ENCODE measurements around the gene ALDH1L2. TPM values are rescaled to one million over a fixed set of nuclear protein-coding genes. Genes with fewer than 3 reads are reported as not detected.

ALDH1L2 gene
- total RNA-seq, 4 donors from 2014 or later, result 4.0 to 8.1 (median 7.1) TPM

DNA sequence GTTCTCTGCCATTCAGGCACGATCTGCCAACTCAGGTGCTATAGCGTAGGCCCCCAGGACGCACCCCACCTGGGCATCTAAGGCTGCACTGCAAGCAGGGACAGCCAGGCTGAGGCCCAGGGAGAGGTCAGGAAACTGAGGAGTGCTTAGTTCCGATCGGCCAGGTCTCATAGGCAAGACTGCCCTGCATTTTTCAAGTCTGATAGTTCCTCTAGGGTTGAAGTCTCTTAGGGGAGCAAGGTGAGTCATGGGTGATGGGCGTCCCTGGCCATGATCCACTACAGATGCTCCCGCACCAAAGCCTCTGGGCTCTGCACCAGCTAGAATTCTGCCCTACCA is 84.9 kb downstream of the ALDH1L2 start:
- Histone ChIP-seq H3K36me3 (peaks cover 3 to 94% of the 10 kb centered on the region in 2 donors), H3K9me3 (no peaks in the 10 kb centered on the region), H3K27me3 (no peaks in the 10 kb centered on the region), H3K4me3 (no peak overlapping the region), H3K27ac (no peak overlapping the region), H3K4me1 (no peaks in the 10 kb centered on the region)
- ATAC-seq, result no peak
- TF ChIP-seq EP300 (IDR thresholded peaks at IDR 0.05) (no peak), POLR2A (IDR thresholded peaks at IDR 0.05) (no peak), POLR2AphosphoS5 (IDR thresholded peaks at IDR 0.05) (no peak)
- TF ChIP-seq, protein P1, sequence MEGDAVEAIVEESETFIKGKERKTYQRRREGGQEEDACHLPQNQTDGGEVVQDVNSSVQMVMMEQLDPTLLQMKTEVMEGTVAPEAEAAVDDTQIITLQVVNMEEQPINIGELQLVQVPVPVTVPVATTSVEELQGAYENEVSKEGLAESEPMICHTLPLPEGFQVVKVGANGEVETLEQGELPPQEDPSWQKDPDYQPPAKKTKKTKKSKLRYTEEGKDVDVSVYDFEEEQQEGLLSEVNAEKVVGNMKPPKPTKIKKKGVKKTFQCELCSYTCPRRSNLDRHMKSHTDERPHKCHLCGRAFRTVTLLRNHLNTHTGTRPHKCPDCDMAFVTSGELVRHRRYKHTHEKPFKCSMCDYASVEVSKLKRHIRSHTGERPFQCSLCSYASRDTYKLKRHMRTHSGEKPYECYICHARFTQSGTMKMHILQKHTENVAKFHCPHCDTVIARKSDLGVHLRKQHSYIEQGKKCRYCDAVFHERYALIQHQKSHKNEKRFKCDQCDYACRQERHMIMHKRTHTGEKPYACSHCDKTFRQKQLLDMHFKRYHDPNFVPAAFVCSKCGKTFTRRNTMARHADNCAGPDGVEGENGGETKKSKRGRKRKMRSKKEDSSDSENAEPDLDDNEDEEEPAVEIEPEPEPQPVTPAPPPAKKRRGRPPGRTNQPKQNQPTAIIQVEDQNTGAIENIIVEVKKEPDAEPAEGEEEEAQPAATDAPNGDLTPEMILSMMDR (IDR thresholded peaks at IDR 0.05), result no peak
- WGBS, 2 donors (ENCODE audit: low coverage in 1 of 2), result 100% methylated on average over 1 of the region's 7 CpGs

DNA sequence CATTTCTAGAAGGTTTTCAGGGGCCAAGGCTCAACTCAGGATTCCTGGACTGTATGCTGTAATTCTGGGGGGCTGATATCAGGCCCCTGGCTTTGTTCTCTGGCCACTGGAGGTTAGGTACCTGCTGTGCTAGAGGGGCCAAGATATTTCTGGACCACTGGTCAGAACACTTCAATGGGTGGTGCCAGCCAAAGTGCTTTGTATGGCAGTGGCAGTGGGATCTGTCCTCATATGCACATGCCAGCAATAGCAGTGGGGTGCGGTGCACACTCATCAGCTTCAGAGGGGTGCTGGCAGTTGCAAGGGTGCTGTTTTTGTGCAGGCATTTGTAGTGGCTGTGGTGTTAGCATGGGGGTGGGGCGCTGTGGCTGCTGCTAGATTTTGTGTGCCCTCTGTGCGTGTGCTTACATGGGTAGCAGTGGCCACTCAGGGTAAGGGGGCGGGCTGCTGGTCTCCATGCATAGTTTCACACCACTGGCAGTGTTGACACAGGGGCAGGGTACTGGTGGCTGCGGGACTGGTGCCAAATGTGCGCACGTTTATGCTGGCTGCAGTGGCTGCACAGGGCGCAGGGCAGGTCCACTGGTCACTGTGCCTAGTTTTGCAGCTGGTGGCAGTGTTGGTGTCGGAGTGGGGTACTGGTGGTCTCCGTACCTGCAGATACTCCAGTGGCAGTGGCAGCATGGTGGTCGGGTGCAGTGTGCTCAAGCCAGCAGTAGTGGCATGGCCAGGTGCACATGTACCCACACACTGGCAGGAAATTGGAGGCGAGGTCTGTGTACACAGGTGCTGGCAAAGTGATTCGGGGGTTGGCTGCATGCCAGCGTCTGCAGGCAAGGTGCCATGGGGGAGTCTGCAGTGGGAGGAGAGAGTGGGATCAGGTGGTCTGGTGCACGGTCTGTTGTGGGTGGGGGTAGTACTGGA is 85.6 kb downstream of the ALDH1L2 start:
- TF ChIP-seq EP300 (IDR thresholded peaks at IDR 0.05), result no peak
- no peak for TF ChIP-seq POLR2A (IDR thresholded peaks at IDR 0.05)
- TF ChIP-seq, protein P1 (IDR thresholded peaks at IDR 0.05), result no peak
- TF ChIP-seq POLR2AphosphoS5 (IDR thresholded peaks at IDR 0.05), result no peak
- H3K4me1 ChIP-seq, result no peaks in the 10 kb centered on the region
- no peak overlapping the region for H3K27ac ChIP-seq
- peaks cover 3 to 94% of the 10 kb centered on the region in 2 donors for H3K36me3 ChIP-seq
- H3K4me3 ChIP-seq, result no peak overlapping the region
- no peak for ATAC-seq
- no peaks in the 10 kb centered on the region for H3K27me3 ChIP-seq
- no peaks in the 10 kb centered on the region for H3K9me3 ChIP-seq
- WGBS, 2 donors (ENCODE audit: low coverage in 1 of 2), result 20 to 58% methylated on average over 1 to 6 of the region's 15 CpGs

DNA sequence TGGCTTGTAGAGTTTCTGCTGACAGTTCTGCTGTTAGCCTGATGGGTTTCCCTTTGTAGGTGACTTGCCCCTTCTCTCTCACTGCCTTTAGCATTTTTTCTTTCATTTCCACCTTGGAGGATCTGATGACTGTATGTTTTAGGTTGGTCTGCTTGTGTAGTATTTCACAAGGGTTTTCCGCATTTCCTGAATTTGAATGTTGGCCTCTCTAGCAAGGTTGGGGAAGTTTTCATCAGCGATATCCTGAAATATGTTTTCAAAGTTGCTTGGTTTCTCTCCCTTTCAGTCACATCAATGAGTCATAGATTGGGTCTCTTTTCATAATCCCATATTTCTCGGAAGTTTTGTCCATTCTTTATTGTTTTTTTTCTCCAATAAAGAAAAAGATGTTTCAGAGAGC is 86.7 kb downstream of the ALDH1L2 start:
- no peak for ATAC-seq
- Histone ChIP-seq H3K27me3 (no peaks in the 10 kb centered on the region), H3K36me3 (peaks cover 3 to 94% of the 10 kb centered on the region in 2 donors), H3K27ac (no peak overlapping the region), H3K9me3 (no peaks in the 10 kb centered on the region), H3K4me1 (no peaks in the 10 kb centered on the region), H3K4me3 (no peak overlapping the region)
- TF ChIP-seq, protein P1 (IDR thresholded peaks at IDR 0.05), result no peak
- TF ChIP-seq POLR2A (IDR thresholded peaks at IDR 0.05) (no peak), POLR2AphosphoS5 (IDR thresholded peaks at IDR 0.05) (no peak), EP300 (IDR thresholded peaks at IDR 0.05) (no peak)
- WGBS, 2 donors (ENCODE audit: low coverage in 1 of 2), result 80 to 87% methylated on average over 1 to 3 of the region's 3 CpGs

DNA sequence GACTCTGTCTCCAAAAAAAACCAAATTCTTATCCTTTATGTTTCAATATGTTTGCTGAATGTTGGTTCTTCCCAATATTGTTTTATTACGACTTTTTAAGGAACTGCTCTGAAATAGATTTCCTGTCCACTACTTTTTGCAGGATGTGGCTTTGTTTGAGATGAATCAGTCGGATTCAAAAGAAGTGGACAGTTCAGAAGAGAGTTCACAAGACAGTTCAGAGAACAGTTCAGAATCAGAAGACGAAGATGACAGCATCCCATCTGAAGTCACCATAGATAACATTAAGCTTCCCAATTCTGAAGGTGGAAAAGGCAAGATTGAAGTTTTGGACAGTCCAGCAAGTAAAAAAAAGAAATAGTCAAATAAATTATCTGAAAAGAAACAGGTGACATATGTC is 89.9 kb downstream of the ALDH1L2 start:
- Histone ChIP-seq H3K27ac (no peak overlapping the region), H3K4me1 (no peaks in the 10 kb centered on the region), H3K9me3 (no peaks in the 10 kb centered on the region), H3K27me3 (no peaks in the 10 kb centered on the region), H3K4me3 (no peak overlapping the region), H3K36me3 (peaks cover 0 to 97% of the 10 kb centered on the region in 2 donors)
- TF ChIP-seq POLR2AphosphoS5 (IDR thresholded peaks at IDR 0.05), result no peak
- 62 to 63% methylated on average over 2 to 3 of the region's 3 CpGs for WGBS, 2 donors (ENCODE audit: low coverage in 1 of 2)
- no peak for ATAC-seq

DNA sequence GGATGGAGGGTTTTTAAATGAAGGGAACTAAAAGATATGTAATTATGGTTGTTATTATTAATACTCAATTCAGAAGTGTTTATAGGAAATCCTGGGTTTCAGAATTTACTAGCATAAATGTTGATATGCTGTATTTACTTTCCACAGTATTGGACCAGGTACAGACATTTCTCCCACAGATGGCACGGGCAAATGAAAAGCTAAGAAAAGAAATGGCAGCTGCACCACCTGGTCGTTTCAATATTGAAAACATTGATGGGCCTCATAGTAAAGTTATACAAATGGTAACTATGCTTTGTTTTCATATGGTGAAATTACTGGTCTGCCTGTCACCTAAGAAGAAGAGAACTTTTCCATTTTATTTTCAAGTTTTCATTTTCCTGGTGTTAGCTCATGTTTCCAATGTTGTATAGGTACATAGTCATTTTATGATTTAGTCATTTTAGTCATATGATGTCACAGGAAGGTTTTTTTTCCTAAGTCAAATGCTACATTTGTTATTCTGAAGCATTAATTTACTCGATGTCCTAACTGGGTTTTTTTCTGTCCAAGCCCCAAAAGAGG is 92.6 kb downstream of the ALDH1L2 start:
- Histone ChIP-seq H3K27ac (no peak overlapping the region), H3K4me1 (peaks cover 5 to 15% (median 8%) of the 10 kb centered on the region in 3 donors), H3K36me3 (peaks cover 0 to 82% of the 10 kb centered on the region in 2 donors), H3K9me3 (no peaks in the 10 kb centered on the region), H3K4me3 (no peak overlapping the region), H3K27me3 (no peaks in the 10 kb centered on the region)
- TF ChIP-seq, protein P1 (IDR thresholded peaks at IDR 0.05), result no peak
- TF ChIP-seq POLR2AphosphoS5 (IDR thresholded peaks at IDR 0.05), result no peak
- no peak for TF ChIP-seq POLR2A (IDR thresholded peaks at IDR 0.05)
- TF ChIP-seq EP300 (IDR thresholded peaks at IDR 0.05), result no peak
- no peak for ATAC-seq
- WGBS, 2 donors (ENCODE audit: low coverage in 1 of 2), result 48 to 74% methylated on average over 3 of the region's 3 CpGs
